Activated T-helper 17 cell treated with anti-CD3 and anti-CD28 coated beads, Interleukin-2, amount 50 U/mL, for 72 hours (primary cell): ENCODE measurements around the gene FBXW8. TPM values are rescaled to one million over a fixed set of nuclear protein-coding genes. Genes with fewer than 3 reads are reported as not detected.

Source experiments
- ATAC-seq: fragments of 150-1000 bp; cut with Tn5 transposase; replicated peaks from 2 replicates; pipeline ENCODE4 v1.10.0; 2021; ENCODE audit warnings: mild to moderate bottlenecking, moderate library complexity
- H3K27ac Mint-ChIP-seq: one replicate; pipeline ENCODE4 v1.8.0; 2022; ENCODE audit warnings: mixed read lengths
- H3K27me3 Mint-ChIP-seq: one replicate; pipeline ENCODE4 v1.8.0; 2022; ENCODE audit warnings: mixed read lengths
- H3K36me3 Mint-ChIP-seq: one replicate; pipeline ENCODE4 v1.8.0; 2022; ENCODE audit warnings: low read depth, mild to moderate bottlenecking, mixed read lengths
- H3K4me1 Mint-ChIP-seq: one replicate; pipeline ENCODE4 v1.8.0; 2022; ENCODE audit warnings: mixed read lengths
- H3K4me3 Mint-ChIP-seq: one replicate; pipeline ENCODE4 v1.8.0; 2022; ENCODE audit warnings: mild to moderate bottlenecking, mixed read lengths
- H3K9me3 Mint-ChIP-seq: one replicate; pipeline ENCODE4 v1.8.0; 2022; ENCODE audit warnings: mixed read lengths
- total RNA-seq, 2 donors: library from RNA; stranded (reverse); gene quantifications; one replicate each; pipeline ENCODE4 v1.2.3, GENCODE V29; 2022

Gene FBXW8
- total RNA-seq, 2 donors from 2014 or later, result 2.4 to 8.8 TPM

DNA sequence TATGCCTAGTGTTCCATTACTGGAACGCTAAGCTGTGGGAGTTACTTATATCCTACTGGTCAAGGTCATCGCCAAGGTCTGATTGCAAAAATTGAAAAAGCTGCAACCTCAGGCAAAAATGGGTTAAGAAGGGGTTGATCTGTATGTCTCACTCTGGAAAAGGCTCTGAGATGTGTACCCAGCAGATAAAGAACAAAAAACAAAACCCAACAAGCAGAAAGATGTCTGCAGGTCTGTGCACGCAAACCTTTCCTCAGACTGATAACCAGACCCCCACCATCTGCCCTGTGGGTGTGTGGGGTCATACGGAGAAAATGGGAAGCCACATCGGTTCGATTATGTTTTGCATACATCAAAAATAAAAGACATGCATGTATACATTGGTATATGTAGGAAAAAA is 132.1 kb downstream of the FBXW8 start:
- Mint-ChIP-seq H3K27me3 (no peaks in the 10 kb centered on the region), H3K36me3 (no peaks in the 10 kb centered on the region), H3K9me3 (no peaks in the 10 kb centered on the region), H3K4me3 (no peak overlapping the region), H3K4me1 (no peaks in the 10 kb centered on the region), H3K27ac (no peak overlapping the region)
- no peak for ATAC-seq

DNA sequence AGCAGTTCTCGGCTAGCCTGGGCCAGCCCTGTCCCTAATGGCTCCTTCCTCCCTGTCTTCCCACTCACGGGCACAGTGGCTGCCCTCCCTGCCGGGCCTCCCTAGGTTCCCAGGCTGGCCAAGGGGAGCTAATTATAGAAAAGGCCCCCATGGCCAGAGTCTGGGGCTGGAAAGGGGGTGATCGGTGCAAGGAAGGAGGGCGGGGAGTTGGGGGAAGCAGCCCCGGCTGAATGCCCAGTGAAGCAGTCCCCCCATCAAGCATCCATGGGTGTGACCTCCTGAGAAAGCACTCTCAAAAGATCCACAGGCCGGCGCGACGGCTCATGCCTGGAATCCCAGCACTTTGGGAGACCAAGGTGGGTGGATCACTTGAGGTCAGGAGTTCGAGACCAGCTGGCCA is 133.6 kb downstream of the FBXW8 start:
- Mint-ChIP-seq H3K9me3 (no peaks in the 10 kb centered on the region), H3K27ac (no peak overlapping the region), H3K4me3 (no peak overlapping the region), H3K36me3 (no peaks in the 10 kb centered on the region), H3K4me1 (no peaks in the 10 kb centered on the region), H3K27me3 (no peaks in the 10 kb centered on the region)
- no peak for ATAC-seq

DNA sequence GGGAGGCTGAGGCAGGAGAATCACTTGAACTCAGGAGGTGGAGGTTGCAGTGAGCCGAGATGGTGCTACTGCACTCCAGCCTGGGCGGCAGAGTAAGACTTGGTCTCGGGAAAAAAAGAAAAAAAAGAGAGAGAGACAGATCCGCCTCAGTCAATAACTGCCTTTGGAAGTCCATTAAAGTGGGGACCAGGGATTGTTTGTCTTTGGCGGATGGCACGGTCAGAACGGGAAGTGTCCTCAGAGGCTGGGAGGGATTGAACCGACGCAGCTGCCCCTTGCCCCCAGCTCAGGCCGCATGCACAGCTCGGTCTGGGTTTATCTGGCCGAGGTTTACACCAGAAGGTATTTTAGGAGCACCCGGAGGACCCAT is 134.0 kb downstream of the FBXW8 start:
- no peak for ATAC-seq
- Mint-ChIP-seq H3K36me3 (no peaks in the 10 kb centered on the region), H3K27ac (no peak overlapping the region), H3K4me3 (no peak overlapping the region), H3K27me3 (no peaks in the 10 kb centered on the region), H3K9me3 (no peaks in the 10 kb centered on the region), H3K4me1 (no peaks in the 10 kb centered on the region)

DNA sequence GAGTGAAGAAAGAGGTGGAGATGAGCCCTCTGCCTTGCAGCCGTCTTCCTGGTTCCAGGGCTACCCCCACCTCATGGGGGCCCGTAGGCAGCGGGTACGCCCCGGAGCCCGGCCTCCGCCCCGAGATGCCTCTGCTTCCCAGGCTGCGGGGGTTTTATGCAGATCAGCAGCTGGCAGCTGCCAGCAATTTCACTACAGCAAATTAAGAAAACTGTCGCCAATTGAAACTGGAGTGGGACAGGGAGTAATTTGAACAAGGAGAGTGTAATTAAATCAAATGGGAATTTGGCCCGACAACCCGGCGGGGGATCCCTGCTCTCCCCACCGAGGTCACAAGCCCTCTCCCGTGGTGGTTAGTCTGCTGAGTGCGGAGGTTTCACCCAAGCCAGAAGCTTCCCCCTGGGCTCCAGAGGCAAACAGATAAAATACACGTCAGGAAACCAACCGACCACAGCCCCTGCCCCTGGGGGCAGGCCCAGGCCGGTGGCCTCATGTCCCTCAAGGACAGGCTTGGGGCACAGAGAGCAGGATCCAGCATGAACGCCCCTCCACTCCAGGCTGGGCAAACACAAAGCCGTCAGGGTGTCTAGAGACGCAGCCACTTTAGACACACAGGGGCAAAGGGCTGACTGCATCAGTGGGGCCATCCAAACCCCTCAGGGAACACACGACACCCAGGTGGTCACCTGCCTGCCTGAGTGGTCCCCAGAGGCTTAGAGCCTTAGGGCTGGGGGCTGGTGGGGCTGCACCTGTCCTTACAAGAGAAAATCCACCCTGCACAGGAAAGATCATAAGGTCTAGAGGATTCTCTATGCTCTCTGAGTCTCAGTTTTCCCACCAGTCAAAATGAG is 134.6 kb downstream of the FBXW8 start:
- H3K4me1 Mint-ChIP-seq, result no peaks in the 10 kb centered on the region
- no peak for ATAC-seq
- H3K27me3 Mint-ChIP-seq, result no peaks in the 10 kb centered on the region
- H3K27ac Mint-ChIP-seq, result no peak overlapping the region
- H3K4me3 Mint-ChIP-seq, result no peak overlapping the region
- H3K9me3 Mint-ChIP-seq, result no peaks in the 10 kb centered on the region
- H3K36me3 Mint-ChIP-seq, result no peaks in the 10 kb centered on the region

DNA sequence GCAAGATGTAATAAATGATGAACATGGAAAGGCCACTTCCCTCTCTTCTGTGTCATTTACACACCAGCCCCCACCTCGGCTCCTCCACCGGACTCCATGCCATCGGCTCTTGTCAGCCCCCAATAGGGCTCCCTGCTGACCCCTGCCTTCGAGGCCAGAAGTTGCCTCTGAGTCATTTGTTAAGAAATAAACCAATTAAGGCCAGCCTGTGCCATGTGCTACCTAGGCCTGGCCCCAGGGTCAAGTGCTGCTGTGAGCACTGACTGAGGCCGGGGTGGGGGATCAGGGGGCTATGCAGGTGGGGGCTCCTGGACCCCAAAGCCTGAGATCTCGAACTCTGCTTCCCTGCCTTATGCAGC is 135.2 kb downstream of the FBXW8 start:
- H3K4me3 Mint-ChIP-seq, result no peak overlapping the region

DNA sequence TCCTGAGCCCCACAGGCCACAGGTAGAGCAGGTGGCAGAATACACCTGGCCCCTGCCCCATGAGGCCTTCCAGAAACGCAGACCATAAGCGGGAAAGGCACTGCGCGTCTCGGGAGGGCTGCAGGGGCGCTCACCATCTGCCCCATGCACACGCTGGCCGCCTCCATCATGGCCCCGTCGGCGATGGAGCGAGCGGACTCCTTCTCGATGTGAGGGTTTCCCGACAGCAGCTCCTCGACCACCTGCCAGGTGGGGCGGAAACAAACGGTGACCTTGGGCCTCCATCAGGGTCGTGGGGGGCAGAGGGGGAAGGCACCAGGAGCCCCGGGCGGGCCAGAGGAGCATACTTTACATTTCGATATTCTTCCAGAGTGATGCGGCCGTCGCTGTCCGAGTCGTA is 135.7 kb downstream of the FBXW8 start:
- no peaks in the 10 kb centered on the region for H3K36me3 Mint-ChIP-seq
- H3K4me1 Mint-ChIP-seq, result no peaks in the 10 kb centered on the region
- no peak overlapping the region for H3K4me3 Mint-ChIP-seq
- no peaks in the 10 kb centered on the region for H3K9me3 Mint-ChIP-seq
- no peak for ATAC-seq
- H3K27ac Mint-ChIP-seq, result no peak overlapping the region
- no peaks in the 10 kb centered on the region for H3K27me3 Mint-ChIP-seq

More for the DNA sequence above, 135.2 kb downstream of the FBXW8 start:
- Mint-ChIP-seq H3K27ac (no peak overlapping the region), H3K27me3 (no peaks in the 10 kb centered on the region), H3K4me1 (no peaks in the 10 kb centered on the region), H3K9me3 (no peaks in the 10 kb centered on the region), H3K36me3 (no peaks in the 10 kb centered on the region)
- no peak for ATAC-seq

DNA sequence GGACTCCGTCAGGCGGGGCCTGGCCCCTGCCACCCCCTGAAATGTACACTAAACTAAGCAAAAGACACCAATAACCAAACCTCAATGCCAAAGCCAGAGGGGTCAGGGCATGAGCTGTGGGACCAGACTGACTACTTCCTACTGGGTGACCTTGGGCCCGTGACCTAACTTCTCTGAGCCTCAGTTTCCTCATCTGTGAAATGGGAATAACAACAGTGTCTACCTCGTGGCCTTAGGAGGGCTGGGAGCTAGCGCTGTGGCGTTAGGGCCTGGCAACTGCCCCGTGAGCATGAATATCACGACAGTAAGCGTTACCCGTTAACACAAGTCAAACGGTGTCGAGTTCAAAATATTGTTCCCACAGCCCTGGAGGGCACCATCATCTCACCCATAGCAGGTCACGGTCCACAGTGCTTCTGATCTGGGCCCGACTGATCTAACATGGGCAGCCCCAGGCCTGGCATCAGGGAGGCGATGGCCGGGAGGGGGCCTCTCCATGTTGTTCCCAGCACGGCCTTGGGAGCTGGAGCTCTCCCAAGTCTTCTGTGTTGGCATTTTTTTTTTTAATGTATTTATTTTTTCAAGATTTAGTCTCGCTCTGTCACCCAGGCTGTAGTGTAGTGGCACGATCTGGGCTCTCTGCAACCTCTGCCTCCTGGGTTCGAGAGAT is 136.2 kb downstream of the FBXW8 start:
- H3K4me1 Mint-ChIP-seq, result no peaks in the 10 kb centered on the region
- H3K36me3 Mint-ChIP-seq, result no peaks in the 10 kb centered on the region
- no peaks in the 10 kb centered on the region for H3K27me3 Mint-ChIP-seq
- ATAC-seq, result no peak
- no peaks in the 10 kb centered on the region for H3K9me3 Mint-ChIP-seq
- no peak overlapping the region for H3K27ac Mint-ChIP-seq
- no peak overlapping the region for H3K4me3 Mint-ChIP-seq

DNA sequence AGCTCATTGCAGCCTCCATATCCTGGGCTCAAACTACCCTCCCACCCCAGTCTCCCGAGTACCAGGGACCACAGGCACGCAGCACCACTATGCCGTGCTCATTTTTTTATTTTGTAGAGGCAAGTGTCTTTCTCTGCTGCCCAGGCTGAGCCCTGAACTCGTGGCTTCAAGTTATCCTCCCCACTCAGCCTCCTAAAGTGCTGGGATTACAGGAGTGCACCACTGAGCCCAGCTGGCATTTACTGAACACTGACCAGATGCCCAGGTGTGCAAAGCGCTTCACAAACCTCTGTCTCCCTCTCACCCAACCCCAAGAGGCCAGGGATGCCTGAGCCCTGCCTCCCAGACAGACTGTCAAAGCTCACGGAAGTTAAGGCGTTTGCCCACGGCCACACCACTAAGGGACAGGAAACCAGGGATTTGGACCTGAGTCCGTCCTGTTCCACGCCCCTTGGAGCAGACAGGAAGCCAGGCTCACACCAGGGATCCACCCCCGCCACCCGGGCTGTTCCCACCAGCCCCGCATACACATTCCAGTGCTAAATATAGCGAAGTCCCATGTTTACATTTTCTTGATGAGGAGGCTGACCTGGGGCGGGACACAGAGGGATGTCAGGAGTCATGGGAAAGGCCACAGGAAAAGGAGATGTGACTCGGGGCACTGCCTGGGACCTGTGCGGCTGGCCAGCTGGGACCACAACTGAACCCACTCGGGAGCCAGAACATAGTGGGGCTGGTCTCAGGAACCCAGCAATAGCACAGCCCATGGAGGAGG is 137.2 kb downstream of the FBXW8 start:
- no peak overlapping the region for H3K4me3 Mint-ChIP-seq
- no peak for ATAC-seq
- no peaks in the 10 kb centered on the region for H3K27me3 Mint-ChIP-seq
- no peaks in the 10 kb centered on the region for H3K4me1 Mint-ChIP-seq
- H3K27ac Mint-ChIP-seq, result no peak overlapping the region
- no peaks in the 10 kb centered on the region for H3K9me3 Mint-ChIP-seq
- H3K36me3 Mint-ChIP-seq, result no peaks in the 10 kb centered on the region

DNA sequence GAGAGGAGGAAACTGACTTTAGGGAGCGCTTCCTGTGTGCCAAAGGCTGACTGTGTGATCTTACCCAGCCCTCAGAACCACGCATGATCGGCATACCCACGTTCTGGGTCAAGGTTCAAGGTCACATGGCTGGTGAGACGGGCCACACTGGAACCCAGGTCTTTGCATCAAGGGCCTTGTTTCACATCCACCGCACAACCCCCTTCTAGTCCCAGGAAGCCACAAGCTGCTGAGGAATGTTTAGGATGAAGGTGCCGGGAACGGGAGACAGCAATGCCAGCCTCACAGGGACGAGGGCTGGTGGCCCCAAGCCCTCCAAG is 137.8 kb downstream of the FBXW8 start:
- H3K27ac Mint-ChIP-seq, result no peak overlapping the region
- H3K4me1 Mint-ChIP-seq, result no peaks in the 10 kb centered on the region
- H3K27me3 Mint-ChIP-seq, result no peaks in the 10 kb centered on the region
- ATAC-seq, result no peak
- H3K36me3 Mint-ChIP-seq, result no peaks in the 10 kb centered on the region
- H3K4me3 Mint-ChIP-seq, result no peak overlapping the region
- no peaks in the 10 kb centered on the region for H3K9me3 Mint-ChIP-seq

DNA sequence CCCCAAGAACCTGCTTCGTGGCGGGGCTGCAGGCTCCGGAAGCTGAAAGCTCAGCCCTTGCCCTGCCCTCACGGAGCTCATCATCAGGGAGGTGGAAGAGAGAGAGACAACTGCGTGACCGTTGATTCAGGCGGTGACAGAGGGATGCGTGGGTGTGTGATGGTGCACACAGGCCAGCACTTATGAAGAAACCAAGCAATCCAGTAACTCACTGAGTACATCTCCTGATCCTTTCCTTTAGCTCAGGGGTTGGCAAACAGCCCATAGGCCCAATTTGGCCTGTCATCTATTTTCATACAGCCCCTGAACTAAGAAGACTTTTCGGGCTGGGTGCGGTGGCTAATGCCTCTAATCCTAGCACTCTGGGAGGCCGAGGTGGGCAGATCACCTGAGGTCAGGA is 138.5 kb downstream of the FBXW8 start:
- Mint-ChIP-seq H3K4me1 (no peaks in the 10 kb centered on the region), H3K4me3 (no peak overlapping the region), H3K36me3 (no peaks in the 10 kb centered on the region), H3K9me3 (no peaks in the 10 kb centered on the region), H3K27ac (no peak overlapping the region), H3K27me3 (no peaks in the 10 kb centered on the region)
- no peak for ATAC-seq

DNA sequence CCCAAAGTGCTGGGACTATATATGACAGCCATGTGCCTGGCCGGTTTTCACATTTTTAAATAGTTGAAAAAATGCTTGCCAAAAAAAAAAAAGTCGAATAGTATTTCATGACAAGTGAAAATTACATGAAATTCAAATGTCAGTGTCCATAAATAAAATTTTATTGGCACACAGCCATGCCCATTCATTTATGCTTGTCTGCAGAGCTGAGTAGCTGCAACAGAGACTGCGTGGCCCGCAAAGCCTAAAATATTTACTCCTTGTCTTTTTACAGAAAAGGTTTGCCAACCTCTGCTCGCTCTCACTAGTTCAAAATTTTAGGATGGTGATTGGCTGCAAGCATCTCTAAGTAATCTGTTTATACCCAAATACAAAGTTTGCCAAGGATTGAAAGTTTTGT is 139.3 kb downstream of the FBXW8 start:
- no peak overlapping the region for H3K27ac Mint-ChIP-seq
- no peaks in the 10 kb centered on the region for H3K36me3 Mint-ChIP-seq
- no peak for ATAC-seq
- H3K4me1 Mint-ChIP-seq, result no peaks in the 10 kb centered on the region
- no peak overlapping the region for H3K4me3 Mint-ChIP-seq
- no peaks in the 10 kb centered on the region for H3K9me3 Mint-ChIP-seq
- no peaks in the 10 kb centered on the region for H3K27me3 Mint-ChIP-seq

DNA sequence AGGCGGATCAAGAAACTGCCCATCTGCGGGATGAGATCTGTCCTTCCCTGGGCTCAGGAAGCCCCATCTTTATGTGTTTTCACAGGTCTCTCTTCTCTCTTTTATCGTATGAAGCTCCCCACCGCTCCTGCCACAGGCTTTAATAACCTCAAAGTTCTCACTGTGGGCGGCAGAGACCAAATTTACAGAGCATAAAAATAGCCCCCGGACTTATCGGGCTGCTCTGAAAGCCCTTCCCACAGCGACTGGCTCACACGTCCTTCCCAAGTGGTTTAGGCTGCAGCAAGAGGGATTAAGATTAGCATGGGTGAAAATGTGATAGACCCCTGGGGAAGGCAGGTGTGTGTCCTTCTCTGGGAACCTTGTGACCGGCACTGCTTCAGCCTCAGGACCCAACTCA is 140.6 kb downstream of the FBXW8 start:
- no peaks in the 10 kb centered on the region for H3K4me1 Mint-ChIP-seq
- H3K4me3 Mint-ChIP-seq, result no peak overlapping the region
- H3K27ac Mint-ChIP-seq, result no peak overlapping the region
- no peaks in the 10 kb centered on the region for H3K27me3 Mint-ChIP-seq
- no peaks in the 10 kb centered on the region for H3K9me3 Mint-ChIP-seq
- no peak for ATAC-seq
- no peaks in the 10 kb centered on the region for H3K36me3 Mint-ChIP-seq

DNA sequence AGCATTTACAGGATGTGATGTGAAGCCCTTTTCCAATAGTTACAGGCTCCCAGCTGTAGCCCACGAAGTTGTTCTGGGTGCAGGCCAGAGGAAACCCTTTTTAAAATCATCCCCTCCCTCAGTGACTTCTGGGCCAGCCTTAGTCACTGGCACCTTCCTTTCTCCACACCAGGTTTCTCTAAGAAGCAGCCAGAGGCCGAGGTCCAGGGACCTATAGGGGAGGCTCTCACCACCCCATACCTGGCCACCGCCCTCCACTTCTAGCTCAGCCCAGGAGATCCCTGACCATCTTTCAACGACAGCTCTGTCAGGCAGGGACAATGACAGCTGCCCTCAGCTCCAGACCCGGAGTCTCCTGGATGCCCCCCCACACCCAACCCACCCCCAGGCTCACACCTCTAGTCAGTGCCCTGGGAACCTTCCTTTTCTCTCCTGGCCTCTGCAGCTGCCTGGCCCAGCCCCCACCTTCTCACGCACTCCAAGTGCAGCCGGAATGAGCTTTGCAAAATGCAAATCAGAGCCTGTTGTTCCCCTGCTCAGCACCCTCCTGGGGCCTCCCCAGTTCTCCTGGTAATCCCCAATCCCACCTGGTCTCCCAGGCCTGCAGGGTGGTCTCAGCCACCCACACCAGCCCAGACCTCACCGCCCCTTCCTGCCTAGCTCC is 141.8 kb downstream of the FBXW8 start:
- Mint-ChIP-seq H3K9me3 (no peaks in the 10 kb centered on the region), H3K36me3 (no peaks in the 10 kb centered on the region), H3K4me3 (no peak overlapping the region), H3K27me3 (no peaks in the 10 kb centered on the region), H3K27ac (no peak overlapping the region), H3K4me1 (no peaks in the 10 kb centered on the region)
- ATAC-seq, result no peak

DNA sequence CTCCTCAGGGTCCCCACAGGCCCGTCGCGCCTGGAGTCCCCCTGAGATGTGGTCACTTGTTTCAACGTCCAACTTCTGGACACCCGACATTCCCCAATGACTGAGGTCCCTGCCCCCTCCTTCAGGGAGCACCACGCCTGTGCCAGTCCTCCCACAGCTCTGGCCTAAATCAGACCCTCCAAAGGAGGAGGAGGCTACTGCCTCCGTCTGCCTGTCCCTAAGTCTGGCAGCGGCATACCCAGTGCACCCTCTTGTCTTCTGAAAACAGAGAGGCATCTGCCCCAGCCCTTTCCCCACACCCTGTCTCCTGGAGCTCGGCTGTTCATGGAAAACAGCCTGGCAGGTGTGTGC is 142.3 kb downstream of the FBXW8 start:
- no peak for ATAC-seq
- no peaks in the 10 kb centered on the region for H3K9me3 Mint-ChIP-seq
- H3K36me3 Mint-ChIP-seq, result no peaks in the 10 kb centered on the region
- H3K27ac Mint-ChIP-seq, result no peak overlapping the region
- H3K4me3 Mint-ChIP-seq, result no peak overlapping the region
- H3K4me1 Mint-ChIP-seq, result no peaks in the 10 kb centered on the region
- H3K27me3 Mint-ChIP-seq, result no peaks in the 10 kb centered on the region
